Measurements from ENCODE around the gene ZNF444. TPM values are rescaled to one million over a fixed set of nuclear protein-coding genes. Genes with fewer than 3 reads are reported as not detected.
A peak's percentile ranks its signal among the peaks of the same experiment; 100 is the strongest.
"Not testable (repeated sequence)": the region's sequence is repeated elsewhere in the genome, so short reads cannot be mapped to it uniquely, and the experiment has no call there.

The ZNF444 gene
- polyA plus RNA-seq, 2 of the 4 experiments (the other 2 are of a cell fraction): 16.5 to 26.2 TPM

DNA sequence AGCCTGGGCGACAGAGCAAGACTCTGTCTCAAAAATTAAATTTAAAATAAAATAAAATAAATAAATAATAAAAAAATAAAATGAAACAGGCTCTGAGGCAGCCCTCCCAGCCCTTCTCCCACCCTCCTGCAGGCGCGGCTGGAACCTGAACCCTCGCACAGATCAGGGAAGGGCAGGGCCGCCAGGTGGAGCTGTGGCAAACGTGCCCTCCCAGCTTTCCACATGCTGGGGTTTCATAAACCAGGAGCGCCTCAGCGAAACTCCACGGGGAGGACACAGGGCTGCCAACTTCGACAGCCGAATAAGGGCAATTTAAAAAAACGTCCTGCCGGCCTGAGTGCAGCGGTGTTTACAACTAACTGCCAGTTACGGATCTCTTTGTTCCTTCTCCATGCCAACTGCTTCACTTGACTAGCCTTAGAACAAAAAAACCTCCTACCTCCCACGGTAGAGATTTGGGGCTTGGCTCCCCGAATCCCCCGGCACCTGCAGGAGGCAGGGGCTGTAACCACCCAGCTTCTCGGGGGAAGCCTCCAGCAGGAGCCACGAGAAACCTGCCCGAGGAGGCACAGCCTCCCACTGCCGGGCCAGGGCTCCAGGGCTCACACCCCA is 35.9 kb upstream of the ZNF444 start (continued):
- TF ChIP-seq ATOH8 (CRISPR knock-in tag; IDR thresholded peaks at IDR 0.05; ENCODE audit: low read depth) (no peak), POLR2A (IDR thresholded peaks at IDR 0.05; ENCODE audit: low read length) (no peak), CTCF (IDR thresholded peaks at IDR 0.05) (peak; percentile 58), EHMT2 (IDR thresholded peaks at IDR 0.05; ENCODE audit: low read depth) (no peak), TFCP2L1 (CRISPR knock-in tag; IDR thresholded peaks at IDR 0.05) (no peak), RAD21 (conservative IDR thresholded peaks at IDR 0.05 in 1 of 2, IDR thresholded peaks at IDR 0.05 in 1 of 2) (peak; percentile 43 to 44; a peak in 3 of 5 replicates)
- TF ChIP-seq, protein P1, sequence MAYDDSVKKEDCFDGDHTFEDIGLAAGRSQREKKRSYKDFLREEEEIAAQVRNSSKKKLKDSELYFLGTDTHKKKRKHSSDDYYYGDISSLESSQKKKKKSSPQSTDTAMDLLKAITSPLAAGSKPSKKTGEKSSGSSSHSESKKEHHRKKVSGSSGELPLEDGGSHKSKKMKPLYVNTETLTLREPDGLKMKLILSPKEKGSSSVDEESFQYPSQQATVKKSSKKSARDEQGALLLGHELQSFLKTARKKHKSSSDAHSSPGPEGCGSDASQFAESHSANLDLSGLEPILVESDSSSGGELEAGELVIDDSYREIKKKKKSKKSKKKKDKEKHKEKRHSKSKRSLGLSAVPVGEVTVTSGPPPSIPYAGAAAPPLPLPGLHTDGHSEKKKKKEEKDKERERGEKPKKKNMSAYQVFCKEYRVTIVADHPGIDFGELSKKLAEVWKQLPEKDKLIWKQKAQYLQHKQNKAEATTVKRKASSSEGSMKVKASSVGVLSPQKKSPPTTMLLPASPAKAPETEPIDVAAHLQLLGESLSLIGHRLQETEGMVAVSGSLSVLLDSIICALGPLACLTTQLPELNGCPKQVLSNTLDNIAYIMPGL (CRISPR knock-in tag; IDR thresholded peaks at IDR 0.05; ENCODE audit: borderline replicate concordance): no peak

DNA sequence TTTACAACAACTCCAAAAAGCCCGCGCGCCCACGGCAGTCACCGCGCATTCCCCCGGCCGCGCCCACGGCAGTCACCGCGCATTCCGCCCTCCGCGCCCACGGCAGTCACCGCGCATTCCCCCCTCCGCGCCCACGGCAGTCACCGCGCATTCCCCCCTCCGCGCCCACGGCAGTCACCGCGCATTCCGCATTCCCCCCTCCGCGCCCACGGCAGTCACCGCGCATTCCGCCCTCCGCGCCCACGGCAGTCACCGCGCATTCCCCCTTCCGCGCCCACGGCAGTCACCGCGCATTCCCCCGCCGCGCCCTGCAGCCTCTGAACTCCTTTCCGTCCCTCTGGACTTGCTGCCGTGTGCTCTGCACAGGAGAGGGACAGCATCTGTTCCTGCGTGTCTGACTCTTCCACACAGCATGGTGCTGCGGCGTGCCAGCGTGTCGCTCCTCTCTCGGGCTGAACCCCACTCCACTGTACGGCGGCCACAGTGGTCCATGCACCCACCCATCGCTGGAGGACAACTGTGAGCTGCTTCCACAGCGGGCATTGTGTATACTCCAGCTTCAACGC is 35.2 kb upstream of the ZNF444 start:
- DNase-seq (ENCODE audit: low read depth in 1 of 2, low spot score in 1 of 2); H3K27ac ChIP-seq; ATAC-seq; H3K9me3 ChIP-seq; FAIRE-seq; H3K4me3 ChIP-seq; POLR2A ChIA-PET; H3K4me2 ChIP-seq; H3K4me1 ChIP-seq: not testable (repeated sequence)
- WGBS (ENCODE audit: missing lambda C conversion rate): 96% methylated on average over 54 of the region's 61 CpGs
- CTCF ChIA-PET: interaction anchor here (0.9 to 2.1 kb wide), 4 partner anchors 10 to 147 kb away, joined by 3 to 13 read pairs (median 6); partner anchors contain the start of gene ZNF444

GRCh38 chr19:56106397-56106849 is 34.7 kb upstream of the ZNF444 start:
- ChIA-PET CTCF (no interaction called here), POLR2A (no interaction called here)
- TF ChIP-seq RFX5 (IDR thresholded peaks at IDR 0.05): no peak
- TF ChIP-seq, protein P2, sequence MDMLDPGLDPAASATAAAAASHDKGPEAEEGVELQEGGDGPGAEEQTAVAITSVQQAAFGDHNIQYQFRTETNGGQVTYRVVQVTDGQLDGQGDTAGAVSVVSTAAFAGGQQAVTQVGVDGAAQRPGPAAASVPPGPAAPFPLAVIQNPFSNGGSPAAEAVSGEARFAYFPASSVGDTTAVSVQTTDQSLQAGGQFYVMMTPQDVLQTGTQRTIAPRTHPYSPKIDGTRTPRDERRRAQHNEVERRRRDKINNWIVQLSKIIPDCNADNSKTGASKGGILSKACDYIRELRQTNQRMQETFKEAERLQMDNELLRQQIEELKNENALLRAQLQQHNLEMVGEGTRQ (IDR thresholded peaks at IDR 0.05): no peak
- no peak for TF ChIP-seq PHF8 (IDR thresholded peaks at IDR 0.05; ENCODE audit: borderline replicate concordance, low read depth)
- TF ChIP-seq RARB (CRISPR knock-in tag; IDR thresholded peaks at IDR 0.05): no peak
- TF ChIP-seq CBX8 (IDR thresholded peaks at IDR 0.05): no peak
- TF ChIP-seq RNF2 (IDR thresholded peaks at IDR 0.05; ENCODE audit: borderline replicate concordance, low read depth): no peak
- TF ChIP-seq BHLHE40 (IDR thresholded peaks at IDR 0.05; ENCODE audit: low read depth, low read length): no peak
- no peak for TF ChIP-seq ELK1 (IDR thresholded peaks at IDR 0.05; ENCODE audit: low read depth, low read length)
- no peak for TF ChIP-seq HOXB5 (CRISPR knock-in tag; IDR thresholded peaks at IDR 0.05)
- no peak for TF ChIP-seq JUNB (IDR thresholded peaks at IDR 0.05)
- no peak for TF ChIP-seq ZFP36 (IDR thresholded peaks at IDR 0.05; ENCODE audit: borderline replicate concordance, partially characterized antibody)
- TF ChIP-seq JUN (IDR thresholded peaks at IDR 0.05): no peak
- TF ChIP-seq SREBF2 (IDR thresholded peaks at IDR 0.05): no peak
- TF ChIP-seq HDAC2 (IDR thresholded peaks at IDR 0.05): no peak
- FAIRE-seq (no peak), ATAC-seq (no peak), DNase-seq (ENCODE audit: low read depth in 1 of 2, low spot score in 1 of 2) (no peak)
- WGBS (ENCODE audit: missing lambda C conversion rate): 91% methylated on average over 27 of the region's 27 CpGs
- Histone ChIP-seq H3K9me3 (no peaks in the 10 kb centered on the region), H3K27ac (no peak overlapping the region), H3K4me2 (no peak overlapping the region), H3K4me1 (peaks cover 10% of the 10 kb centered on the region; the same call in 2 of the 3 replicates), H3K4me3 (no peak overlapping the region)

Data from A549 (cell line).